B cell (primary cell): ENCODE results near the gene TEX28. TPM values are rescaled to one million over a fixed set of nuclear protein-coding genes. Genes with fewer than 3 reads are reported as not detected.

Experiments used
- ATAC-seq: fragments of 200-7000 bp; cut with Tn5 transposase; one replicate; pipeline ENCODE4 v1.10.0; 2021; ENCODE audit warnings: low read depth, mild to moderate bottlenecking, moderate number of reproducible peaks, moderate library complexity
- CTCF ChIA-PET: fragments of 350-600 bp; sonication (Branson Sonifier 250); formaldehyde crosslinking; loops from one replicate; lab custom pipeline; 2021; ENCODE audit warnings: antibody characterized with exemption, inconsistent platforms; lab: Charles Lee
- POLR2A ChIA-PET: fragments of 350-600 bp; sonication (Branson Sonifier 250); formaldehyde crosslinking; loops from one replicate; lab custom pipeline; 2021; ENCODE audit warnings: antibody characterized with exemption; lab: Charles Lee
- DNase-seq: peaks from one replicate; pipeline ENCODE4 v3.0.0; 2013
- H2AFZ ChIP-seq: 2 replicates; pipeline ENCODE4 v1.6.1; 2012; ENCODE audit warnings: mild to moderate bottlenecking, low read depth, low read length; ENCODE audit not compliant: insufficient read depth, poor library complexity, severe bottlenecking
- H3K27ac ChIP-seq, 2 donors: 1 replicate in 1 of 2; 2 replicates in 1 of 2; pipeline ENCODE4 v1.5.1; 2012 to 2013; ENCODE audit warnings: low read length in 2 of 2, mild to moderate bottlenecking in 2 of 2, moderate library complexity in 1 of 2
- H3K27me3 ChIP-seq, 4 experiments: fragments of 200-600 bp in 1 of 4; sonication (generic) in 1 of 4; replicated peaks in 1 of 4; 1 replicate in 2 of 4; 2 replicates in 2 of 4; pipeline versions ENCODE4 v1.6.1 to v1.7.0; 2013 to 2016; ENCODE audit warnings: low read length in 3 of 4, mild to moderate bottlenecking in 2 of 4, mixed read lengths in 1 of 4, moderate library complexity in 1 of 4; ENCODE audit not compliant: insufficient read depth in 4 of 4, control insufficient read depth in 3 of 4; ENCODE audit errors: control extremely low read depth in 1 of 4
- H3K36me3 ChIP-seq, 2 experiments: replicated peaks in 1 of 2; 1 replicate in 1 of 2; 2 replicates in 1 of 2; pipeline versions ENCODE4 v1.6.1 to v1.7.1; 2013; ENCODE audit warnings: low read length in 1 of 2; ENCODE audit not compliant: insufficient read depth in 2 of 2, control insufficient read depth in 1 of 2; ENCODE audit errors: control extremely low read depth in 1 of 2, extremely low read depth in 1 of 2
- H3K4me1 ChIP-seq, 2 donors: fragments of 200-600 bp in 1 of 2; sonication (generic) in 1 of 2; 1 replicate in 1 of 2; 2 replicates in 1 of 2; pipeline versions ENCODE4 v1.5.1 to v1.6.1; 2013 to 2017; ENCODE audit warnings: low read length in 2 of 2; ENCODE audit not compliant: control insufficient read depth in 2 of 2, insufficient read depth in 2 of 2
- H3K4me2 ChIP-seq: replicated peaks from 2 replicates; pipeline ENCODE3; 2012; ENCODE audit warnings: mild to moderate bottlenecking, low read depth, low read length; ENCODE audit not compliant: poor library complexity, severe bottlenecking
- H3K4me3 ChIP-seq, 5 experiments: fragments of 200-600 bp in 1 of 5; sonication (generic) in 1 of 5; 1 replicate in 3 of 5; 2 replicates in 2 of 5; pipeline versions ENCODE4 v1.5.1 to v1.7.0; 2011 to 2016; ENCODE audit warnings: low read length in 4 of 5, mild to moderate bottlenecking in 4 of 5, low read depth in 2 of 5, control low read depth in 1 of 5, moderate library complexity in 1 of 5; ENCODE audit not compliant: insufficient read depth in 1 of 5; ENCODE audit errors: control extremely low read depth in 1 of 5, extremely low read depth in 1 of 5
- H3K79me2 ChIP-seq: fragments of 200-600 bp; sonication (generic); one replicate; pipeline ENCODE4 v1.6.0; 2016; ENCODE audit warnings: low read length; ENCODE audit not compliant: control insufficient read depth, insufficient read depth
- H3K9ac ChIP-seq: fragments of 200-600 bp; sonication (generic); 2 replicates; pipeline ENCODE4 v1.6.1; 2017; ENCODE audit warnings: mild to moderate bottlenecking, low read length, moderate library complexity
- H3K9me3 ChIP-seq, 3 donors: one replicate each; pipeline versions ENCODE4 v1.6.1 to v1.7.1; 2013; ENCODE audit warnings: low read length in 2 of 3; ENCODE audit not compliant: control insufficient read depth in 2 of 3, insufficient read depth in 1 of 3; ENCODE audit errors: control extremely low read depth in 1 of 3
- H4K20me1 ChIP-seq: 2 replicates; pipeline ENCODE4 v1.6.0; 2012; ENCODE audit warnings: mild to moderate bottlenecking, low read length; ENCODE audit not compliant: insufficient read depth, control insufficient read depth, poor library complexity, severe bottlenecking
- H3K27ac Mint-ChIP-seq: one replicate; pipeline ENCODE4 v1.8.0; 2021; ENCODE audit warnings: mixed read lengths
- H3K27me3 Mint-ChIP-seq: one replicate; pipeline ENCODE4 v1.8.0; 2021; ENCODE audit warnings: mixed read lengths
- H3K4me1 Mint-ChIP-seq: one replicate; pipeline ENCODE4 v1.8.0; 2021; ENCODE audit warnings: mixed read lengths
- H3K4me3 Mint-ChIP-seq: one replicate; pipeline ENCODE4 v1.8.0; 2021; ENCODE audit warnings: mixed read lengths
- H3K9me3 Mint-ChIP-seq: one replicate; pipeline ENCODE4 v1.8.0; 2022; ENCODE audit warnings: mixed read lengths; ENCODE audit not compliant: insufficient read depth
- EZH2 ChIP-seq: IDR thresholded peaks from 2 replicates; pipeline ENCODE4 v1.6.1; 2012; ENCODE audit warnings: borderline replicate concordance, low read depth, mild to moderate bottlenecking, moderate library complexity, low read length; ENCODE audit not compliant: insufficient read depth, poor library complexity, severe bottlenecking
- WGBS: methylation state at CpG from one replicate; pipeline ENCODE4 v1.1.5; 2013; ENCODE audit warnings: missing lambda C conversion rate; ENCODE audit not compliant: insufficient coverage; 5-methylcytosine and 5-hydroxymethylcytosine counted together
- intact Hi-C: fragments of 100-400 bp; cut with micrococcal nuclease; formaldehyde crosslinking; loops from one replicate; pipeline ENCODE4 v1.10.0; 2022
- polyA plus RNA-seq: library from polyadenylated mRNA; depleted of rRNA; stranded (reverse); fragments of >200 nt; gene quantifications from 2 replicates; pipeline ENCODE4 v1.2.3, GENCODE V29; 2012
- total RNA-seq, 2 donors: library from RNA; stranded (reverse); fragments of 120-200 nt in 1 of 2; gene quantifications; 1 replicate in 1 of 2; 2 replicates in 1 of 2; pipeline versions ENCODE4 v1.2.3 to v1.2.4, GENCODE V29; 2013 to 2022
- TF ChIP-seq, protein P1 (sequence below): fragments of 200-600 bp; IDR thresholded peaks from one replicate; pipeline ENCODE4 v1.8.0; 2022; ENCODE audit warnings: antibody characterized with exemption, mild to moderate bottlenecking

TEX28 gene
- total and polyA plus RNA-seq, 2 donors (not counting 1 experiment from before 2014, with no cell fraction given): not detected

DNA sequence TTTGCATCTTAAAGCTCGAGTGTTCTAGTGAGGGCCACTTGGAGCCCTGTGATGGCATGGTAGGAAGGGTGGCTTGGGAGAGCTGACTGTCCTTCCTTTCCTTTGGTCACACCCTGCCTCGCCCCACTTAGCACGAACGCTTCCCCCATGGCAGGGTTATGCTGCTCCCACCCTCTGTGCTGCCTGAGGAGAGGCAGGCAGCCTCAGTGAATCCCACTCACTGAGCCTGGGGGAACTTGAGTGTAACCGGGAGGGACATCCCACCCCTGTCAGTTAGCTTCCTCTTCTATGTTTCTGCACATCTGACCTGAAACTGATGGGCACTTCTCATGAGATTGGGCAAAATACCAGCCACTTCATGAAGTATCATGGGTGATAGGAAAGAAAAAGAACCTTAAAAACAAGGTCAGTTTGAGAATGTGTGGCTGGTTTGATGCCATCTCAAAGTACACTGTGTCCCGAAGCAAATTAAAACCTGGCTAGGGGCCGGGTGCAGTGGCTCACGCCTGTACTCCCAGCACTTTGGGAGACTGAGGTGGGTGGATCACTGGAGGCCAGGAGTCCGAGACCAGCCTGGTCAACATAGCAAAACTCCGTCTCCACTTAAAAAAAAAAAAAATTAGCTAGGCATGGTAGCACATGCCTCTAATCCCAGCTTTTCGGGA, 10.7 kb upstream of the TEX28 start:
- Mint-ChIP-seq H3K4me3 (peak overlapping the region; percentile 65), H3K4me1 (peaks cover 41% of the 10 kb centered on the region), H3K27me3 (no peaks in the 10 kb centered on the region), H3K9me3 (no peaks in the 10 kb centered on the region), H3K27ac (peak overlapping the region; percentile 80)
- TF ChIP-seq EZH2: no peak
- TF ChIP-seq, protein P1, sequence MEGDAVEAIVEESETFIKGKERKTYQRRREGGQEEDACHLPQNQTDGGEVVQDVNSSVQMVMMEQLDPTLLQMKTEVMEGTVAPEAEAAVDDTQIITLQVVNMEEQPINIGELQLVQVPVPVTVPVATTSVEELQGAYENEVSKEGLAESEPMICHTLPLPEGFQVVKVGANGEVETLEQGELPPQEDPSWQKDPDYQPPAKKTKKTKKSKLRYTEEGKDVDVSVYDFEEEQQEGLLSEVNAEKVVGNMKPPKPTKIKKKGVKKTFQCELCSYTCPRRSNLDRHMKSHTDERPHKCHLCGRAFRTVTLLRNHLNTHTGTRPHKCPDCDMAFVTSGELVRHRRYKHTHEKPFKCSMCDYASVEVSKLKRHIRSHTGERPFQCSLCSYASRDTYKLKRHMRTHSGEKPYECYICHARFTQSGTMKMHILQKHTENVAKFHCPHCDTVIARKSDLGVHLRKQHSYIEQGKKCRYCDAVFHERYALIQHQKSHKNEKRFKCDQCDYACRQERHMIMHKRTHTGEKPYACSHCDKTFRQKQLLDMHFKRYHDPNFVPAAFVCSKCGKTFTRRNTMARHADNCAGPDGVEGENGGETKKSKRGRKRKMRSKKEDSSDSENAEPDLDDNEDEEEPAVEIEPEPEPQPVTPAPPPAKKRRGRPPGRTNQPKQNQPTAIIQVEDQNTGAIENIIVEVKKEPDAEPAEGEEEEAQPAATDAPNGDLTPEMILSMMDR: no peak
- Histone ChIP-seq H3K27me3 (no peaks in the 10 kb centered on the region), H2AFZ (no peak overlapping the region), H3K4me1 (peaks cover 34 to 43% of the 10 kb centered on the region in 2 donors), H3K9me3 (peaks cover 0 to 5% (median 0%) of the 10 kb centered on the region in 3 donors), H3K79me2 (no peaks in the 10 kb centered on the region), H3K27ac (no peak overlapping the region), H4K20me1 (no peaks in the 10 kb centered on the region), H3K4me2 (peak overlapping the region; percentile 30), H3K36me3 (no peaks in the 10 kb centered on the region), H3K9ac (no peak overlapping the region), H3K4me3 (no peak overlapping the region)
- ChIA-PET POLR2A (no interaction called here), CTCF (interaction anchor here (0.8 to 6.1 kb wide), 2 partner anchors 10 to 170 kb away, joined by 3 to 63 read pairs; no protein-coding TSS in a partner anchor)
- no peak for ATAC-seq
- WGBS: 100% methylated on average over 3 of the region's 11 CpGs
- intact Hi-C loops: no loop called here
- peak; percentile 50 for DNase-seq

DNA sequence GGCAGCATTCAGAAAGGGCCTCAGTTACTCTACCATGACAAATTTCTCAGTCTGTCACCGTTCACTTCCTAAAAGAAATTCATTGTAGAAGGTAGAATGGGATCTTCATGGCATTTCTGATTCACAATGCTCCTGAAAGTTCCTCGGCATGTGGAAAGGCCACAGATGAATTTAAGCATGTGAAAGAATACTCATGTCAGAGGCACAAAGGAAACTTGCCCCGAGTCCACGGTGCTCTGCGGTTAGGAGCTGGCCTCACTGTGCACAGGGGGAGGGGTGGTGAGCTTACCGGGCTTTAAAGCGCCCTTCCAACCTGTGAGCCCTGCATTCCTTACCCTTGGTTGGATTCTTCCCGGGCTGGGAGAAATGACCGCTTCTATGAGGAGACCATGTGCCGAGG, 9.9 kb upstream of the TEX28 start:
- no peak overlapping the region for H3K27ac ChIP-seq
- Mint-ChIP-seq H3K9me3 (no peaks in the 10 kb centered on the region), H3K4me3 (no peak overlapping the region), H3K27ac (no peak overlapping the region), H3K27me3 (no peaks in the 10 kb centered on the region), H3K4me1 (peaks cover 38% of the 10 kb centered on the region)
- DNase-seq: no peak
- H3K9me3 ChIP-seq: peaks cover 0 to 5% (median 0%) of the 10 kb centered on the region in 3 donors
- no peak overlapping the region for H3K9ac ChIP-seq
- H3K36me3 ChIP-seq: no peaks in the 10 kb centered on the region
- CTCF ChIA-PET: interaction anchor here (6.1 kb wide), 1 partner anchor 169 kb away, joined by 63 read pairs; no protein-coding TSS in a partner anchor
- peaks cover 34 to 43% of the 10 kb centered on the region in 2 donors for H3K4me1 ChIP-seq
- POLR2A ChIA-PET: no interaction called here
- no peak overlapping the region for H3K4me3 ChIP-seq
- H3K79me2 ChIP-seq: no peaks in the 10 kb centered on the region
- no peak for ATAC-seq
- H4K20me1 ChIP-seq: no peaks in the 10 kb centered on the region
- intact Hi-C loops: no loop called here
- WGBS: 80% methylated on average over 2 of the region's 10 CpGs
- H2AFZ ChIP-seq: no peak overlapping the region
- no peaks in the 10 kb centered on the region for H3K27me3 ChIP-seq
- H3K4me2 ChIP-seq: no peak overlapping the region
- TF ChIP-seq, protein P1: no peak
- no peak for TF ChIP-seq EZH2
